Measurements from ENCODE around the gene AHCYL2.
A peak's percentile ranks its signal among the peaks of the same experiment; 100 is the strongest.

The AHCYL2 gene

DNA sequence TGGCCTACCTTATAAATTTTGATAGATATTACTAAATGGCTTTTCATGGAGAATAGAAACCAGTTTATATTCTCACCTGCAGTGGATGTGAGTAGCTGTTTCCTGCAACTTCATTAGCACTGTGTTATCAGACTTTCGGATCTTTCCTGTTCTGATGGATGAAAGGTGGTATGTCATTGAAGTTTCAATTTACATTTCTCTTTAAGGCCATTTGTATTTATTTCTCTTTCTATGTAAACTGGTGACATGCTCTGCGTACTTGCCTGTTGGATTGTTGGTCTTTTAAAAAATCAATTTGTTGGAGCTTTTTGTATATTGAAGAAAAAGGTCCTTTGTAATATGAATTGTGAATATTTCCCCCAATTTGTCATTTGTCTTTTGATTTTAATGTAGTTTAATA lies 113.6 kb downstream of the AHCYL2 start:
- Histone ChIP-seq H3K4me3 (ENCODE audit: low read depth, low read length) (no peak overlapping the region), H3K27ac (no peak overlapping the region), H3K27me3 (replicated peaks) (no peaks in the 10 kb centered on the region), H3K36me3 (replicated peaks) (no peaks in the 10 kb centered on the region)
- in situ Hi-C loops (cut with HindIII; ENCODE audit: low pct_ligation_motif_present, low sequenced_read_pairs) = no loop called here
- TF ChIP-seq, protein P1, sequence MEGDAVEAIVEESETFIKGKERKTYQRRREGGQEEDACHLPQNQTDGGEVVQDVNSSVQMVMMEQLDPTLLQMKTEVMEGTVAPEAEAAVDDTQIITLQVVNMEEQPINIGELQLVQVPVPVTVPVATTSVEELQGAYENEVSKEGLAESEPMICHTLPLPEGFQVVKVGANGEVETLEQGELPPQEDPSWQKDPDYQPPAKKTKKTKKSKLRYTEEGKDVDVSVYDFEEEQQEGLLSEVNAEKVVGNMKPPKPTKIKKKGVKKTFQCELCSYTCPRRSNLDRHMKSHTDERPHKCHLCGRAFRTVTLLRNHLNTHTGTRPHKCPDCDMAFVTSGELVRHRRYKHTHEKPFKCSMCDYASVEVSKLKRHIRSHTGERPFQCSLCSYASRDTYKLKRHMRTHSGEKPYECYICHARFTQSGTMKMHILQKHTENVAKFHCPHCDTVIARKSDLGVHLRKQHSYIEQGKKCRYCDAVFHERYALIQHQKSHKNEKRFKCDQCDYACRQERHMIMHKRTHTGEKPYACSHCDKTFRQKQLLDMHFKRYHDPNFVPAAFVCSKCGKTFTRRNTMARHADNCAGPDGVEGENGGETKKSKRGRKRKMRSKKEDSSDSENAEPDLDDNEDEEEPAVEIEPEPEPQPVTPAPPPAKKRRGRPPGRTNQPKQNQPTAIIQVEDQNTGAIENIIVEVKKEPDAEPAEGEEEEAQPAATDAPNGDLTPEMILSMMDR (IDR thresholded peaks at IDR 0.05; ENCODE audit: low read depth, low read length, missing control alignments) = no peak
- no peak for DNase-seq

DNA sequence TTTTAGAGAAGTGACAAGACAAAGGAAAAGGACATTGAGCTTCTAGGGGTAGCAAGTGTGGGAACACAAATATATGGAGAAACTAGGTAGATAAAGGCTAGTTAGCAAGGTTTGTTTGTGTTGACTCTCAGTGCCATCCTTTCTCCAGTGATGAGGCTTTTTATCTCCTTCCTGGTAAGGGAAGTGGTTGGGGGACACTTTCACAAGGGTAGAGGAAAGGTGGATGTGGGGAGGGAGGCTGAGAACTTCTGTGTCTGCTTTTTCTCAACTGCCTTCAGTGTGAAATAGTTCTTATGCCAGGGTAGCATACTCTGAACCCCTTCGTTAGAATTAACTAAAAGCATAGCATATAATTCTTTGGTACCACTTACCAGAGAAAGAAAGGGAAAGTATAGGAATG lies 116.4 kb downstream of the AHCYL2 start:
- Histone ChIP-seq H3K4me3 (ENCODE audit: low read depth, low read length) (no peak overlapping the region), H3K27me3 (replicated peaks) (no peaks in the 10 kb centered on the region), H3K36me3 (replicated peaks) (no peaks in the 10 kb centered on the region), H3K27ac (no peak overlapping the region)
- no peak for DNase-seq
- in situ Hi-C loops (cut with HindIII; ENCODE audit: low pct_ligation_motif_present, low sequenced_read_pairs) = no loop called here
- TF ChIP-seq, protein P1 (IDR thresholded peaks at IDR 0.05; ENCODE audit: low read depth, low read length, missing control alignments) = no peak

- in situ Hi-C loops (cut with HindIII; ENCODE audit: low pct_ligation_motif_present, low sequenced_read_pairs) = no loop called here
- Histone ChIP-seq H3K27ac (no peak overlapping the region), H3K36me3 (replicated peaks) (no peaks in the 10 kb centered on the region), H3K4me3 (ENCODE audit: low read depth, low read length) (no peak overlapping the region), H3K27me3 (replicated peaks) (no peaks in the 10 kb centered on the region)
- TF ChIP-seq, protein P1 (IDR thresholded peaks at IDR 0.05; ENCODE audit: low read depth, low read length, missing control alignments) = no peak
- DNase-seq = no peak
Measured at GRCh38 chr7:129341816-129342806, 117.3 kb downstream of the AHCYL2 start.

GRCh38 chr7:129343099-129343700 lies 118.4 kb downstream of the AHCYL2 start:
- no peaks in the 10 kb centered on the region for H3K27me3 ChIP-seq (replicated peaks)
- peak; percentile 41 for DNase-seq
- in situ Hi-C loops (cut with HindIII; ENCODE audit: low pct_ligation_motif_present, low sequenced_read_pairs) = no loop called here
- no peak overlapping the region for H3K4me3 ChIP-seq (ENCODE audit: low read depth, low read length)
- TF ChIP-seq, protein P1 (IDR thresholded peaks at IDR 0.05; ENCODE audit: low read depth, low read length, missing control alignments) = peak; percentile 61
- no peak overlapping the region for H3K27ac ChIP-seq
- no peaks in the 10 kb centered on the region for H3K36me3 ChIP-seq (replicated peaks)

GRCh38 chr7:129347330-129347729 lies 122.5 kb downstream of the AHCYL2 start:
- TF ChIP-seq, protein P1 (IDR thresholded peaks at IDR 0.05; ENCODE audit: low read depth, low read length, missing control alignments) = no peak
- no peak for DNase-seq
- Histone ChIP-seq H3K27ac (no peak overlapping the region), H3K36me3 (replicated peaks) (no peaks in the 10 kb centered on the region), H3K4me3 (ENCODE audit: low read depth, low read length) (no peak overlapping the region), H3K27me3 (replicated peaks) (no peaks in the 10 kb centered on the region)
- in situ Hi-C loops (cut with HindIII; ENCODE audit: low pct_ligation_motif_present, low sequenced_read_pairs) = no loop called here

Data from brain microvascular endothelial cell (primary cell).